PC-3 (cell line): ENCODE data around the gene DNM3.

ENCODE experiments used
- EZH2 ChIP-seq: fragments of 300-600 bp; sonication (generic); IDR thresholded peaks from one replicate; pipeline ENCODE4 v1.6.1; 2017; ENCODE audit warnings: antibody characterized with exemption, mild to moderate bottlenecking, low read length; ENCODE audit not compliant: unreplicated experiment
- EZH2phosphoT487 ChIP-seq: fragments of 300-600 bp; sonication (generic); IDR thresholded peaks from 2 replicates; pipeline ENCODE4 v1.6.1; 2018; ENCODE audit warnings: mild to moderate bottlenecking, antibody characterized with exemption, low read length, borderline replicate concordance
- TF ChIP-seq, protein P1 (sequence below): fragments of 300-600 bp; sonication (generic); conservative IDR thresholded peaks from 2 replicates; pipeline ENCODE4 v1.5.1; 2017; ENCODE audit warnings: antibody characterized with exemption, low read depth, mild to moderate bottlenecking, low read length

DNA sequence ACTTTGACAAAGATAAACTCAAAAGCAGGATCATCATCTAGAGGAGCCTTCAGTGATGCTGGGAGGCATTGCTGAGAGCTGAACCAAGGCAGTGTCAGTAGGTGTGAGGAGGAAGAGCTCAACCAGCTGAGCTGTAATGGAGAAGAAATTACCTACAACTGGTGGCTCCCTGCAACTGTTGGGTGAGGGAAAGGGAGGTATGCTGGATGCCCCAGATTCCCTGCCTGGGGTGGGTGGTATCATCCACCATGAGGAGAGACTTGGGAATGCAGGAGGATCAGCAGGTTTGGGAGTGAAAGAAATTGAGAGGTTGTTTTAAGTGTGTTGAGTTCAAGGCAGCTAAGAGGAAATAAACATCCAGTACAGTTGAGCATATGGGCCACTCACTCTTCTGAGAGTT is 199.8 kb downstream of the DNM3 start:
- TF ChIP-seq, protein P1, sequence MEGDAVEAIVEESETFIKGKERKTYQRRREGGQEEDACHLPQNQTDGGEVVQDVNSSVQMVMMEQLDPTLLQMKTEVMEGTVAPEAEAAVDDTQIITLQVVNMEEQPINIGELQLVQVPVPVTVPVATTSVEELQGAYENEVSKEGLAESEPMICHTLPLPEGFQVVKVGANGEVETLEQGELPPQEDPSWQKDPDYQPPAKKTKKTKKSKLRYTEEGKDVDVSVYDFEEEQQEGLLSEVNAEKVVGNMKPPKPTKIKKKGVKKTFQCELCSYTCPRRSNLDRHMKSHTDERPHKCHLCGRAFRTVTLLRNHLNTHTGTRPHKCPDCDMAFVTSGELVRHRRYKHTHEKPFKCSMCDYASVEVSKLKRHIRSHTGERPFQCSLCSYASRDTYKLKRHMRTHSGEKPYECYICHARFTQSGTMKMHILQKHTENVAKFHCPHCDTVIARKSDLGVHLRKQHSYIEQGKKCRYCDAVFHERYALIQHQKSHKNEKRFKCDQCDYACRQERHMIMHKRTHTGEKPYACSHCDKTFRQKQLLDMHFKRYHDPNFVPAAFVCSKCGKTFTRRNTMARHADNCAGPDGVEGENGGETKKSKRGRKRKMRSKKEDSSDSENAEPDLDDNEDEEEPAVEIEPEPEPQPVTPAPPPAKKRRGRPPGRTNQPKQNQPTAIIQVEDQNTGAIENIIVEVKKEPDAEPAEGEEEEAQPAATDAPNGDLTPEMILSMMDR = no peak
- TF ChIP-seq EZH2 (no peak), EZH2phosphoT487 (no peak)
